Fibroblast of gingiva (primary cell): ENCODE data around the gene CAPZB.

Experiments used
- DNase-seq: peaks from one replicate; pipeline ENCODE4 v3.0.0-alpha.2; 2011; ENCODE audit warnings: low read depth

CAPZB gene

DNA sequence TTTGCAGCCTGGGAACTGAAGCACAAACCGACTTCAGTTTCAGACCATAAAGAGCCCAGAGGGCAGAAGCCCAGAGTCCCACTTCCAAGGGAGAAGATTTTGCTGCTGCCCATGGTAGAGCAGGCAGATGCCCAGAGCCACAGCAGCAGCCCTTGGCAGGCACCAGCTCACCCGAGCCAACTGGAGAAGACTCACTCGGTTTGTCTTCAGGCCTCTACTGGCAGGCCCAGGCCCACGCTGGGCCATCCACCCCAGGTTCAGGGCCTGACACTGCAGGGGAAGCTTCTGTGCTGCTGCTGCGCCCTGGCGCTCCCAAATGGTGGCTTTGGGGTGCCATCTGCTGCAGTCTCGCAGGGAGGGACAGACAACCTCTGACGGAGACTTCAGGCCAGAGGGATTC, 139.9 kb downstream of the CAPZB start:
- DNase-seq: no peak

DNA sequence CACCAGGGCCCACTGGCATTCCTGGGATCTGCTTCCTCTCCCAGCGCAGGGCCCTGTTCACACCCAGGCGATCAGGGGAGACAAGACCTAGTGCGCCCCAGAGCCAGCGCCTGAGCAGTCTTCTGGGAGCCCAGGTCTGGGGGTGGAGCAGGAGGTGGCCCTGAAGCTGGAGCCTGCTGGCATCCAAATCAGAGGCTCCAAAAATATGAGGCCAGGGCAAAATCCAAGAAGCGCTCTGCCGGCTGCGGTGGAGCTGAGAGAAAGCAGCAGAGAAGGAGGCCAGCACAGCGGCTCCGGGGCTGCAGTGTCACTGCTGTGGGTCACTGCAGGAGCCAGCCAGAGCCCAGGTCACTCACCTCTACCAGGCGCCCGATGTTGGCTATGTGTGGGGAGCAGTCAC, 140.5 kb downstream of the CAPZB start:
- no peak for DNase-seq

DNA sequence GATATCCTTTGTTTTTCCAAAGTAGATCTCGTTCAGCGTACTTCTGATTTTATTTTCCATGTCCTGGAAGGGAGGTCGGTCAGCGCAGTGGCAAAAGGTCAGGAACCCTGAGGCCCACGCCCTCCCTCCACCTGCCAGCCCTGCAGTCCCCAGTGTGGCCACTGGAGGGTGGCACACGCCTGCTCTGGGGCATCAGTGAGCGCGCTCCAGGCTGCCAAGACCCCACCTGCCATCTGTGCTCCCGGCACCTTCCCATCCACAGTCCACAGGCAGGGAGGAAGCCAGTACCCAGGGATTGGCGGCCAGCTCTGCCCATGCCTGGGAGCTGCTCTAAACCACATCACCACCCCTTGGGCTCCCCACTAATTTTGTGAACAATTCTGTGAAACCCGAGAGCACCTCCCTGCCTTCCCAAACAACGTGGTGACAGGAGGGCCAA, 140.9 kb downstream of the CAPZB start:
- peak; percentile 40 for DNase-seq

DNA sequence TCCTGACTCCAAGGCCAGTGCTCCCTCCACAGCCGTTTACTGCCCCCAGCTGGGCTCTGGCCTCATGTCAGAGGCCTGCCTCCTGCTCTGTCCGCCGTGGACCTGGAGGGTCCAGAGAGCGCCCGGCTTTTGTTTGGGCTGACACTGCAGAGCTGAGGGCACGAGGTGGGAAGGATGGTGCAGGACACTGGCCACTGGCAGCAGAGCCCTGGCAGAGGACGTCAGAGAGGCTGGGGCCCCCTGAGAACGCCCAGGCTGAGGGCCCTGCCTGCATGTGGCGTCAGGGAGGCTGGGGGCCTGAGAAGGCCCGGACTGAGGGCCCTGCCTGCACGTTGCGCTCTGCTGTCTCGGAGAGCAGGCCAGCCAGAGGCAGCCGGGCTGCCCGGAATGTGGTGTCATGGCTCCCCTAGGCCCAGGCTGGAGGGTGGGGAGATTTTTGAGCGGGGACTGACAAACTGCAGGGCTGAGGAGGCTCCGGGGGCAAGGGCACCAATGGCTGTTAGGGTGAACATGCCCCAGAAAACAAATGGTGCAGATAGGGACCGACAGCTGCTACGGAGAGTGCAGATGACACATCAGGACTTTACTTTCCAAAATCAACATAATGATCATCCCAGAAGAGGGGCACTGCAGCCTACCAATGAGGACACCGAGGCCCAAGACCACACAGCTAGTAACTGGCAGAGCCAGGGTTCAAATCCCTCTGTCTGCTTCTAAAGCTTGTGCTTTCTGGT, 141.6 kb downstream of the CAPZB start:
- no peak for DNase-seq

DNA sequence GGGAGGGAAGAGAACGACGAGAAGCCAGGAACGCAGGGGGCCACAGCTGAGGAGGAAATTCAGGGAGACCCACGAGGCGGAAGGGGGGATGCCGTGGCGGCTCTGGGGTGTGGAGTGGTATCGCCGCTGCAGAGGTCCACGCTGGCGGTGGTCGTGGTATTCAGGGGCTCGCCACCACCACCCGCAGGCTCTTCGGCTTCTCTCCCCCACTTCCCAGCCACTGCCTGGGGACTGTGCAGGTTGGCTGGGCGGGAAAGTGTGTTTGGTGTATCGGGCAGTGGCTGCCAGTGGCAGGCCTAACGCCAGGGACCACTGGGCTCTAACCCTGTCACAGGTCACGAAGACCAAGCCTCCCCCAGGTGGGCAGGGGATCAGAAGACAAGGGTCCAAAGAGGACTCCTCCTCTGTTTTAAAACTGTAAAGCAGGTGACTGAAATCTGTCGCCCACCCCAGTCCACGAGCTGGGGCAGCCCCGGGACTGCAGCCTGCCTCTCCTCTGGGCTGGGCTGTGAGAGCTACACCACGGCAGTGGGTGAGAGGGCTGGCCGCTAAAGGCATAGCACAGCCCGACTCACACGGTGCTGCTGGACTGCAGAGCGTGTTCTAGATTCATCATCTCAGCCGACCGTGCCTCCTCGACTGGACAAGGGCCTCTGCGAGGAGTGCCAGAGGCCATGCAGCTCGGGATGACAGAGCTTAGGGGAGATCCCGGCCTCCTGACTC, 142.3 kb downstream of the CAPZB start:
- no peak for DNase-seq

DNA sequence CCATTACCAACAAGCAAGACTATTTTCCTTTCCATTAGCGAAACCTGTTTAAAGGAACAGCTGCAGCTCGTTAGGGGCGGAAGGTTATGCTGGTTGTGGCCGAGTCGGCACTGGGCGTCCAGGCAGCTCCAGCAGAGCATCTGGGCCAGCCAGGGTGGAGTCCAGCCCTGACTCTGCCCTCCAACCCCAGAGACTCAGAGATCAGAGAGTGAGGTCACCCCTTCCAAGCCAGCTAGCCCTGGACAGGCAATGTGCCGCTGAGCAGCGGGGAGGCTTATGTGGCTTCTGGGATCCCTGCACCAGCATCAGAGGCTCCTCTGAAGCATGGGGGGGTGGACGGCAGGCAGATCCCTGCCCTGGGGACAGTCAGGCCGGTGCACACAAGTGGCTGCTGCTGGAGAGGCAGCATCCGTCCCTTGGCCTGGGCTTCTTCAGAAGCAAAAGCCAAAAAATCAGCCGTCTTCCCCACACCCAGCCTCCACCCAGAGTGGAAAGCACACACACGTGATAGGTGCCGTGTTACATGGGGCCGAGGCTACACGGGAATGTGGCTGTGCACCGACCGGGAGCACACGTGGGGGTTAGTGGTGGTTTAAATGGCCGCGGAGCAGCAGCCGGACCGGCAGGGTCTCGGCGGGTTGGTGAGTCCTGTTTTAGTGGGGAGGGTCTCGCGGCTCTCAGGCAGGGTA, 143.1 kb downstream of the CAPZB start:
- DNase-seq: peak; percentile 65

DNA sequence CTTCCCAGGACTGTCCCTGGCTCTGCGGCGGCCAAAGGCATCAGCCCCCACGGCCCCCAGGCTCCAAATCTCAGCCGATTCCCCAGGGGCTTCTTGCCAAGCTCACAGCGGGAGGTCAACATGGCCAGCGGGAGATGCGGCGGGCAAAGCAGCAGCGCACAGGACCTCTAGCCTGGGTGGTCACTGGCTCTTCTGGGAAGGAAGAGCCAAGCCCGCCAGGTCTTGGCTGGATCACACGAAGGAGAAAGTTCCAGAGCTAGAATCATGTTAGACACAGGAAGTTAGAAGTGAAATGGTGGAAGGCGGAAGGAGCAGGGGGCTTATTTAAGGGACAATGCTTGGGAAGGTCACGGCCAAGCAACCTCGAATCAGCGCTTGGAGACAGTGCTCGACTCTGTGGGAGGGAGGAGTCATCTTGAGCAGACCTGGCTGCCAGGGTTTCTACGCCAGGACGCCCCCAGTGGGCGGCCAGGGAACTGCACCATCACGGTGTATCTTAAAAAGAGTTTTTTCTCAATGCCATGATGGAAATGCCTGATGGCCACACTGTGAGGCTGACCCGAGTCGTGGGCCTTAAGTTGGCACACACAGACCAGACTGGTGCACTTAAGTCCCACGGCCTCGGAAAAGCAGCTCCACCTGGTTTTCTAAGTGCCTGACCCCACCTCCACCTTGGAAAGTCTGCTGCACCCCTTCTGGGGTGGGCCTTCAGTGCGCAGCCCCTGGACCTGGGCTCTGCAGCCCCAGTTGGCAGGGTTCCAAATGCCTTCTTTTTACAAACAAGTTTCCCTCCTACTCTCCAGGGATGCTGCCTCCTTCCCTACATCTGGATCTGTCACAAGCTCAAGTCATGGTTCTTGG, 143.9 kb downstream of the CAPZB start:
- peak; percentile 59 for DNase-seq

DNA sequence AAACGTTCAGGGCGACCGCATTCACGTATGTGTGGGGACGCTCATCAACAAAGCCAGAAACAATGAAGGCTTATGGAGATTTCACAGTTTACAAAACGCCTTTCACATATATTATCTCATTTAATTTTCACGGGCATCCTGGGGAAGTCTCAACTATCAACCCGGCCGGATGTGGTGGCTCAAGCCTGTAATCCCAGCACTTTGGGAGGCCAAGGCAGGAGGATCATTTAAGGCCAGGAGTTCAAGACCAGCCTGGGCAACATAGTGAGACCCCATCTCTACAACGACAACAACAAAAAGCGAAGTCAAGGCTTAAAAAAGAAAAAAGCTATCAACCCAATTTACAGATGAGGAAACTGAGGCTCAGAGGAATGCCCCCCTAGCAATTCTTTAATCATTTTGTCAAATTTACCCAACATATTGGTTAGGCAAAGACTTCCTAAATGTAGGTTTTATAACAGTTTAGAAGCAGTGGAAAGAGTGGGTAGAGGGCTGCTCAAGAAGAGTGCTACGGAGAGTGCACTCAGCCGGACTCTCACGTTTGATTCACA, 144.9 kb downstream of the CAPZB start:
- DNase-seq: no peak

DNA sequence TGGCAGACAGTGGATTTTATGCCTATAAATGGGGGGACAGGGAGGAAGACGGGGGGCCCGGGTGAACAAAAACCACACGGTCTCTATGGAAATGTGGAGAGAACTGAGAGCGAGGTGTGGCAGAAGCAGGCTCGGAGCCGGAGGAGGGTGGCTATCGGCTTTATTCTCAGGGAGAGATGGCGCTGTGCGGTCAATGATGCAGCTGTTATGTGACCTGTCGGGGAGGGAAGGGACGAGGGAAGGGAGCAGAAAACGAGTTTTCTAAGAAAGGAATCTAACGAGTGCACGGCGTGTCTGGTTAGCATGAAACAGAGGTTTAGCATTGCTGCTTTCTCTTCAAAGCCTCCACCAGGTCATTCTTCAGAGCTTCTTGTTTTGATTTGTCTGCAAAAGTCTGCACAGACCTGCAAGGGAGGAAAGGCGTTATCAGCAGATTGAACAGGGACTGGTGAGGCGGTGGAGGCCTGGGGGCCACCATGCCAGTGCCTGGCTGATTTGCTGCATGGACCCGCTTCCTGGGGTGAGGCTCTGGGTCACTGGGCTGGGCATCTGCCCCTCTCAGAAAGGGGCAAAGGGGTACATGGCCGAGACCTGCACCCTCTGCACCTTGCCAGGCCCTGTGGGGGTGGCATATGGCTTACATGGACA, 146.0 kb downstream of the CAPZB start:
- no peak for DNase-seq

DNA sequence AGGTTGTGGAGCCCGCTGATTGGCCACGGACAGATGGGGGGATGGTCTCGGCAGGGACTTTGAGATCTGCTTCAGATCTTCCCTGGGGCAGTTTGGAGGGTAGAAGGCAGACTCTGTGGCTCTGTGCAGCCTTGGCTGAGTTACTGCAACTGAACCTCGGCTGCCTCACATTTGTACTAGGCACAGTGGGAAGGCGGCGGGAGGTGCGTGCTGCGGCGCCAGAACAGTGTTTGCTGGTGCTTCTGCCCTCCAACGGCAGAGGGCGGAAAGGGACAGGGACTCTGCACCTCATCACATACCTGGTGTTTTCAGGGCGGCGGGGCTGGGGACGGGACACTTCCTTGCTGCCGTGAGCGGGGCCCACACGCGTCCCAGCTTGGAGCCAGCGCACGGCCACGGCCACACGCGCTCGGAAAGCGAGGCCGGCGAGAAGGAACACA, 147.0 kb downstream of the CAPZB start:
- peak; percentile 21 for DNase-seq

DNA sequence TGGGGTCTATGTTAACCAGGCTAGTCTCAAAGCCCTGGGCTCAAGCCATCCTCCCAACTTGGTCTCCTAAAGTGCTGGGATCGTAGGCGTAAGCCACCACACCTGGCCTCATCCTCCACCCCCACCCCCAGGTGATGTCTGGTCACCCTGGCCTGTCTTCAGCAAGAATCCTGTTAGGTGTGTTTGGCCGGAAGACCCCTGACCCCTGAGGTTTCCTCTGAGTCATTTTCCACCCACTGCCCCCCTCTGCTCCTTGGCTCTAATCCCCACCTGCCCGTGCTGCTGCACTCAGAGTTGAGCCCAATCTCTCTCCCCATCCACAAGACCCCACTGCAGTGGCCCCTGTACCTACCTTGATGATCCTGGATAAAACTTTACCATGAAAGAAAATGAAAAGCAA, 148.1 kb downstream of the CAPZB start:
- no peak for DNase-seq

DNA sequence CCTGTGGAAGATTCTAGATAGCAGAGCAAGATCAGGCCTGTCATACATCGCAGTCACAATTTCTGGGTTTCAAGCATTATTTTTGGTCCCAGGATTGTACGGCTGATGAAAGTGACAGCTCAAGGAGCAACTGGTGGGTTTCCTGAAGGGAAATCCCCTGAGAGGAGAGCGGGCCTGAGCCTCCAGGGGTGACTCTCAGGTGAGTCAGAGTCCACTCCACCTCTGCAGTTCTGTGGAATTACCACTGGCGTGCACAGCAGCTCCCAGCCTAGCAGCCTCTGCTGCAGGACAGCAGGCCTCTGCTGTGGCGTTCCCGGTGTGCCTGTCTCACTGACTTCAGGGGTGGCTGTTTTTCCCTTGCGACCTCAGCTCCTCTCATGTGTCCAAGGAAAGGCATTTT, 148.8 kb downstream of the CAPZB start:
- no peak for DNase-seq

DNA sequence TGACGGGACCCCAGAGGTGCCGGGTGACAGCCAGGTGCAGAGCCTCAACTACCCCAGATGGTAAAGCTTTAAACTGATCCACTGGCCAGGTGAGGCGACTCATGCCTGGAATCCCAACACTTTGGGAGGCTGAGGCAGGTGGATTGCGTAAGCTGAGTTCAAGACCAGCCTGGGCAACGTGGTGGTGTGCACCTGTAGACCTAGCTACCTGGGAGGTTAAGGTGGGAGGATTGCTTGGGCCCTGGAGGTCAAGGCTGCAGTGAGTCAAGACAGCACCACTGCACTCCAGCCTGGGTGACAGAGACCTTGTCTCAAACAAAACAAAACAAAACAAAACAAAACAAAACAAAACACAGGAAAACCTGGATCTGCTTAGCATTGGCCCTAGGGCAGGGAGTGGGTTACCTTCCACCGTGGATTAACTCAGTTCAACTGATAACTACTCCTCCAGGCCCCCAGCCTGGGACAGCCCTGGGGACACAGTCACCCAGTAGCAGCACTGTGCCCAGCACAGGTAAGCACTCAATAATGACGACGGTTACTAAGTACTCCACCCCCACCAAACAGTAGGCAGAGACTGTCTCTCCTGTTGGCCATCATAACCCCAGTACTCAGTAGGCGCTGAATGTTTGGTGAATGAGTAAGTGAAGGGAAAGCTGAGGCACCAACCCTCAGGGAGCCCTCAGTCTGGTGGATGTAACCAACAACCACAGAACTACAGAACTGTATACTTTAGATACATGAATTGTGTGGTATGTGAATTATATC, 151.6 kb downstream of the CAPZB start:
- DNase-seq: no peak

DNA sequence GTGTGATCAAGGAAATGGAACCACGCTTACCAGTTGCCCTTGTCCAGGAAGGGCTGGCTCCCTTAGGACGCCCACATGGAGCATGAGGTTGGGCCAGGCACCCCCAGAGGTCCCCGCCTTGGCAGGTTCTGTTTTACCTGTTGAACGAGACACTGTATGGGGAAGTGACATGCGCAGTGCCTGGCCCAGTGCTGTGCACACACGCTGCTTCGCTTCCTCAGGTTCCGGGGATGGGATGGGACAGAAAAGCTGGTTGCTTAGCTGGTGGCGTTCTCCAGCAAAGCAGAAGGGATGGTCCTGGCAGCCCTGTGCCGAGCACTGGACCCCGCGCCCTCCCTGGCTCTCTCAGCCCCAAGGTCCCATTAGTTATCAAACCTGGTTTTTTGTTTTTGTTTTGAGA, 152.5 kb downstream of the CAPZB start:
- DNase-seq: no peak

DNA sequence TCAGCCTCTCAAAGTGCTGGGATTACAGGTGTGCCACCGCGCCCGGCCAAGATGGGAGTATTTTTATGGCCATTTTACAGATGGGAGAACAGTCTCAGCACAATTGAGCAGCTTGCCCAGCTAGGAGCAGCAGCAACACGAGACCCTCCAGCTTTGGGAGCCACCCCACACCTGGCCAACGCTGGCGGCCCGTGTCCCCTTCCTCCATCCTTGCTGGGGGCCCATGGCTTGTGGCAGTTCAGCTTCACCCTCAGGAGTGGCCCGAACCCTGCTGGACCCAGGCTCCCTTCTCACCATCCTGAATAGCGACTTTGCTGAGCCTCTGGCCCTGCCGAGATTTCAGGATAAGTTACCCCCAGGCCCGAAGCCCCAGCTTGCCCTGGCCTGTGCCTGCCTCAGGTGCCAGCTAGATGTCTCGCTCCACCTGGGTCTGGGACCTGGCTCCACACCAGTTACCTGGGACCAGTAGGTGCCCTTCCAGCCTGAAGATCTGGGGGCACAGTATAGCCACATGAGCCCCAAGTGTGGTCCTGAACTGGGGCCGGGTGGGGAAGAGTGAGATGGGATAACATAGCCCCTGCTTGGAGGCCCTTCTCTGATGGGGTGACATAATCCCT, 154.0 kb downstream of the CAPZB start:
- no peak for DNase-seq

DNA sequence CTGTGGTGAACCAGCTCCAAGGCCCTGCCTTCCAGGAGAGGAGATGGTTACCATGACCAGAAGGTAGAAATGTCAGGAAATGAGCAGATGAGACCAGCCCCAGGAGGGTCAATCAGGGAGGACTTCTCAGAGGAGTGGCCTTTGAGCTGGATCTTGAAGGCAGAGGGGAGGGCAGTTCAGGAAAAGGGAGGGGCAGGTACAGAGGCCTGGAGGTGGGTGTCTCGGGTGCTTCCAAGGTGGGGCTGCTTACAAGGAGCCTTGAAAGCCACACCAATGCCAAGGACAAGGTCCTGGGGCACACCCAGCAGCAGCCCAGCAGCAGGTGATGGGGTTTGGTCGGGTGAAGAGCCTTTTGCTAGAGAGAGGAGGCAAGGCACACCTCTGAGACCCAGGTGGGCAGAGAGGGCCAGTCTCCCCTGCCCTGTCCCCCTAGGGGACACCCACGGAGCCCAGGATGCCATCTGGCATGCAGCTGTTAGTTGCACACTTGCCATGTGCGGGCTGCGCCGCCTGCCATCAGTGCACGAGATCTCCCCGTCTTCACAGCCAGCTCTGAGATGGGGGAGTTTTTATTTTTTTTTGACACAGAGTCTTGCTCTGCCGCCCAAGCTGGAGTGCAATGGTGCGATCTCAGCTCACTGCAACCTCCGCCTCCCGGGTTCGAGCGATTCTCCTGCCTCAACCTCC, 154.7 kb downstream of the CAPZB start:
- DNase-seq: no peak

DNA sequence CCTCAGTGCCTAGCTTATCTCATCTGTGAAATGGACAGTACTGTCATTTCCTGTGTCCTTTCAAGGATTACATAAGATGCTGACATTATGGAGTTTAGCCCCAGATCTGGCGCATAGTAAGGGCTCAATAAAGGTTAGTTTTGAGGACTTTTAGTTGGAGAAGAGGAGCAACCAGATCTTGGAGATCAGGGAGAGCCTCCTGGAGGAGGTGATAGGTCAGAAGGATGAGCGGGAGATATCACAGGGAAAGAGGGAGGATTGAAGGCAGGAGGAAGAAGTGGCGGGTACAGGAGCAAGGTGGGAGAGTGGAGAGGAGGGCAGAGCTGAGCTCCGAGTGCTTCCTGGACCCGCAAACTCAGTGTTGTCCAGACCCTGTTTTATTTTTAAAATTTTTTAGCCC, 155.7 kb downstream of the CAPZB start:
- no peak for DNase-seq

DNA sequence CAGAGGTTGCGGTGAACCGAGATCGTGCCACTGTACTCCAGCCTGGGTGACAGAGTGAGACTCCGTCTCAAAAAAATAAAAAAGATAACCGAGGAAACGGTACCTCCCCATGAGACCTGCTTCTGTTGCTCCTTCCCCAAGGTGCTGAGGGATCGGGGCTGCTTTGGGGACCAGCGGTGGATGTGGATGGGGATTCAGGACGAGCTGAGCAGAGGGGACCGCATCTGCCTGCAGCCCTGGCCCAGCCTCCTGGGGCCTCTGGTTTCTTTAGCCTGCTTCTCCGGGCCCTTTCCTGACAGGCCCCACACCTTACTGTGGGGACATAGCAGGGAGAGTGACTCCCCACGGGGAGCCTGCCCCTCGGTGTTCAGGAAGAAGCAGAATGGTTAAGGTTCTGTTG, 156.2 kb downstream of the CAPZB start:
- no peak for DNase-seq

DNA sequence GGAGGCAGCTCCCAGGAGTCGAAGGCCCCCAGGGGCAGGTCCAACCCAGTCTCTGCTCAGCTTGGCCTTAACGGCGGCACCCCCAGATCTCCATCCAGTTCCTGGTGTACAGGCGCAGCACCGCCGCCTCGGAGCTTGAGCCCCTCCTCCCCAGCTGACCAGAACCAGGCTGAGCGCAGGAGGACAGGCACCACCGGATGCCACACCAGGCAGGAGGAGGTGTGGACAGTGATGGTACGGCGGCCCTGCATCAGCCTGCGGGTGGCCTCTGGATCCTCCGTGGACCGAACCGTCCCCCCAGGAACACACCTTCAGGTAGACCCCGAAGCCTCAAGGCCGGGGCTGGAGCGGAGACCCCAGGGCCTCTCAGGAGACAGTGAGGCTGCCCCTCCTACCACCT, 156.9 kb downstream of the CAPZB start:
- no peak for DNase-seq
